HepG2 (cell line): ENCODE results near the gene DLL3. TPM values are rescaled to one million over a fixed set of nuclear protein-coding genes. Genes with fewer than 3 reads are reported as not detected.

Source experiments
- DDIT3 ChIP-seq: sonication (generic); formaldehyde crosslinking; IDR thresholded peaks from 2 replicates; pipeline ENCODE4 v1.4.0; 2020; ENCODE audit warnings: mild to moderate bottlenecking, missing genetic modification reagents
- FOXO1 ChIP-seq: sonication (generic); formaldehyde crosslinking; IDR thresholded peaks from 2 replicates; pipeline ENCODE4 v1.4.0; 2020; ENCODE audit warnings: missing genetic modification reagents
- JUND ChIP-seq: sonication (generic); formaldehyde crosslinking; IDR thresholded peaks from 2 replicates; pipeline ENCODE4 v1.8.0; 2022; ENCODE audit warnings: mild to moderate bottlenecking, missing genetic modification reagents
- MYPOP ChIP-seq: sonication (generic); formaldehyde crosslinking; IDR thresholded peaks from 2 replicates; pipeline ENCODE4 v1.8.1; 2023; ENCODE audit warnings: mild to moderate bottlenecking, moderate library complexity, missing genetic modification reagents
- PLSCR1 ChIP-seq: sonication (generic); formaldehyde crosslinking; IDR thresholded peaks from 2 replicates; pipeline ENCODE4 v1.5.0; 2020; ENCODE audit warnings: missing genetic modification reagents, mild to moderate bottlenecking, borderline replicate concordance
- TBL1XR1 ChIP-seq: fragments of 150-350 bp; IDR thresholded peaks from 2 replicates; pipeline ENCODE4 v1.6.1; 2014; ENCODE audit warnings: borderline replicate concordance, low read length; ENCODE audit not compliant: partially characterized antibody
- THAP9 ChIP-seq: sonication (generic); formaldehyde crosslinking; IDR thresholded peaks from 2 replicates; pipeline ENCODE4; 2020; ENCODE audit warnings: missing genetic modification reagents, mild to moderate bottlenecking, borderline replicate concordance
- ZFP91 ChIP-seq: sonication (generic); formaldehyde crosslinking; IDR thresholded peaks from 2 replicates; pipeline ENCODE4 v1.9.0; 2022; ENCODE audit warnings: missing genetic modification reagents, mild to moderate bottlenecking, borderline replicate concordance
- ZNF18 ChIP-seq: sonication (generic); formaldehyde crosslinking; IDR thresholded peaks from 2 replicates; pipeline ENCODE4 v1.8.0; 2022; ENCODE audit warnings: mild to moderate bottlenecking, missing genetic modification reagents; ENCODE audit not compliant: insufficient replicate concordance
- ZNF33B ChIP-seq: sonication (generic); formaldehyde crosslinking; IDR thresholded peaks from 2 replicates; pipeline ENCODE4 v1.5.1; 2020; ENCODE audit warnings: mild to moderate bottlenecking, missing genetic modification reagents
- ZNF501 ChIP-seq: sonication (generic); formaldehyde crosslinking; IDR thresholded peaks from 2 replicates; pipeline ENCODE4 v1.5.1; 2020; ENCODE audit warnings: mild to moderate bottlenecking, moderate library complexity, missing genetic modification reagents
- ZNF512 ChIP-seq: sonication (generic); formaldehyde crosslinking; IDR thresholded peaks from 2 replicates; pipeline ENCODE4 v1.4.0; 2020; ENCODE audit warnings: mild to moderate bottlenecking, missing genetic modification reagents
- ZNF678 ChIP-seq: sonication (generic); formaldehyde crosslinking; IDR thresholded peaks from 2 replicates; pipeline ENCODE4 v1.4.0; 2020; ENCODE audit warnings: mild to moderate bottlenecking, missing genetic modification reagents
- ZNF770 ChIP-seq: sonication (generic); formaldehyde crosslinking; IDR thresholded peaks from 2 replicates; pipeline ENCODE4 v1.5.0; 2020; ENCODE audit warnings: mild to moderate bottlenecking, missing genetic modification reagents
- polyA plus RNA-seq, 8 experiments: library from polyadenylated mRNA; depleted of rRNA in 3 of 8; stranded (reverse) in 7 of 8; unstranded in 1 of 8; fragments of >200 nt; fragmentation: Illumina TruSeq in 4 of 8; extraction: Trizol in 4 of 8; gene quantifications; 2 replicates each; pipeline versions ENCODE4 v1.2.1 to v1.2.3, GENCODE V29; 2011 to 2016; ENCODE audit warnings: low read depth in 4 of 8, missing spikeins in 1 of 8, mixed read lengths in 1 of 8; ENCODE audit not compliant: insufficient read depth in 1 of 8
- total RNA-seq, 5 experiments: library from RNA; depleted of rRNA; stranded (reverse); fragments of >200 nt; fragmentation: Illumina TruSeq; extraction: Trizol; gene quantifications; 2 replicates each; pipeline ENCODE4 v1.2.3, GENCODE V29; 2016; ENCODE audit warnings: low read depth in 1 of 5

Gene DLL3
- total and polyA plus RNA-seq, 2 of the 13 experiments (the other 11 are each of a cell fraction or from before 2014, with no cell fraction given): 0.35 to 0.55 TPM

- TF ChIP-seq ZFP91 (CRISPR knock-in tag): 0 out of 2 replicates have a peak, but pooled peaks have one; percentile 17
- peak; percentile 44; the same call in 1 of the 2 replicates for TF ChIP-seq THAP9 (CRISPR knock-in tag)
- no peak for TF ChIP-seq ZNF33B (CRISPR knock-in tag)
- TF ChIP-seq ZNF18 (CRISPR knock-in tag): no peak
- no peak for TF ChIP-seq FOXO1 (CRISPR knock-in tag)
- no peak for TF ChIP-seq ZNF678 (CRISPR knock-in tag)
- TF ChIP-seq PLSCR1 (CRISPR knock-in tag): no peak
- no peak for TF ChIP-seq TBL1XR1
- TF ChIP-seq ZNF512 (CRISPR knock-in tag): no peak
- TF ChIP-seq ZNF770 (CRISPR knock-in tag): no peak
- TF ChIP-seq JUND (CRISPR knock-in tag): no peak
- TF ChIP-seq DDIT3 (CRISPR knock-in tag): no peak
- TF ChIP-seq ZNF501 (CRISPR knock-in tag): no peak
- TF ChIP-seq MYPOP (CRISPR knock-in tag): no peak
Measured at GRCh38 chr19:39474139-39474620, 24.6 kb upstream of the DLL3 start (continued).
